Activated T-helper 9 cell treated with anti-CD3 and anti-CD28 coated beads, Interleukin-2, amount 50 U/mL, for 16 hours (primary cell): Measurements from ENCODE around the gene RBM47.

Experiments
- DNase-seq: peaks from one replicate; pipeline ENCODE4 v3.0.0-alpha.2; 2020; ENCODE audit warnings: low read depth

Gene RBM47

DNA sequence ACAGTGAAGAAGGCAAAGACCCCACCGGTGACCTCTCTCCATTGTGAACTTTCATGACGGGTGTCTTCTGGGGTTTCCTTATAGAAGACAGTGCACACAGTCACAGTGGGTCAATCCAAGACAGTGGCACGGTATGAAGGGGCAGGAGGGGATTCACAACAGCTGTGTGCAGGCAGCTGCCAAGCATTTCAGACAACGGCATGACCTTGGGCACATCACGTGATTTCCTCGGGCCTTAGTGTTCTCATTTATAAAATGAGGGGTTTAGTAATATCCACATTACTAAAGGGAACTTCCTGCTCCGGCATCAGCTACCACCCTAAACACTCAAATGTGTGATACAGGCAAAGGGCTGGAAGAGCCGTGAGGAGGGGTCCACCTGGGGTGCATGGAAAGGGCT is 42.9 kb downstream of the RBM47 start:
- DNase-seq = no peak

DNA sequence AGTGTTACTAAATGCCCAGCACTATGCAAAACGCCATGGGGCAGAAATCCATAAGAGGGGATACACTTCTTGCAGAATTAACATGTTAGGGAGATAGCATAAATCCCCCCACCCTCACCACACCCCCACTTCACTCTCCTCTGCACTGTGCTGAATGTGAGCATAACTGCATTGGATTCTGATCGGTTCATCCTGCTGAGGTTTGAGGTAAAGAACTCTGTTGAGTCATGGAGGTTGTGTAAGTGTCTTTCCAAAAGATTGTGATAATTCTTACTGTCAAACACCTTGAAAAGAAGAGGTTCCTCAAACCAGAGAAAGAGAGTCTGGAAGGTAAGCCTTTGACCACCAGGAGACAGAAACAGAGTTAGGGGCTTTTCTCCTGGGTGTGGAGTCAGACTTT is 43.6 kb downstream of the RBM47 start:
- DNase-seq = no peak

- no peak for DNase-seq
Observed at GRCh38 chr4:40585201-40585799, 44.4 kb downstream of the RBM47 start.

DNA sequence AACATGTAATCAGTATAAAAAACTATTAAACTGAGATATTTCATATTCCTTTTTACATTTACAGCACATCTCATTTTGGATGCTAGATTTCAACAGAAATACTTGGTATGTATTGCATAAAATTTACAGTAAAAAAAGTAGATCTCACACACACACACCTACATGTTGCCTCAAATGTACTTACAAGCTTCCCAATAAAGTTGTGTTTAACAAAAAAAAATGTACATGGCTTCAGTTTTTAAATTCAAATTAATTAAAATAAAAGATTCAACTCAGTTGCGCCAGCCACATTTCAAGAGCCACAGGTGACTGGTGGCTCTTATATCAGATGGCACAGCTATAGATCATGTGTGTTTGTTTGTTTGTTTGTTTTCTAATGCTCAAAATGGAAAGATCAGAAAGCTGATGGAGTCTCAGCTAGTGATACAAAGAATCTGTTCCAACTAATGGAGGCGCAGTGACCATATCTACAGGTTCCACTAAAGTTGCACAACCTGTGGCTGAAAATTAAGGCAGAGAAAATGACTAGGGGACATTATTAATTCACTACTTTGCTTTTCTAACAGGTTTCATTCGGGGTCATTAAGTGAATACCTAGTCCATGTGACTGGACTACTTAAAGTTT is 45.0 kb downstream of the RBM47 start:
- no peak for DNase-seq

GRCh38 chr4:40583850-40584439 is 45.7 kb downstream of the RBM47 start:
- DNase-seq = no peak

DNA sequence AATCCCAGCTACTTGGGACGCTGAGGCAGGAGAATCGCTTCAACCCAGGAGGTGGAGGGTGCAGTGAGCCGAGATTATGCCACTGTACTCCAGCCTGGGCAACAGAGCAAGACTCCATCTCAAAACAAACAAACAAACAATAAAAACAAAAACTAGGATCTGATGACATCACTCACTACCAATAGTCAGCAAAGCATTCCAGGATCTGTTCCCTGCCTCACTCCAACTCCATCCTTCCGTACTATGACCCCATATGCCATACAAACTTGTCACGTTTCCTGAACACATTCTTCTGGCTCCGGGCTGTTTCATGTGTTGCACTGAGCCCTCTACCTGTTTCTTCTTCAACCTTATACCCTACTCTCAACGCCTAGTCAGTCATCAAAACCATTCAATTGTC is 47.3 kb downstream of the RBM47 start:
- no peak for DNase-seq

DNA sequence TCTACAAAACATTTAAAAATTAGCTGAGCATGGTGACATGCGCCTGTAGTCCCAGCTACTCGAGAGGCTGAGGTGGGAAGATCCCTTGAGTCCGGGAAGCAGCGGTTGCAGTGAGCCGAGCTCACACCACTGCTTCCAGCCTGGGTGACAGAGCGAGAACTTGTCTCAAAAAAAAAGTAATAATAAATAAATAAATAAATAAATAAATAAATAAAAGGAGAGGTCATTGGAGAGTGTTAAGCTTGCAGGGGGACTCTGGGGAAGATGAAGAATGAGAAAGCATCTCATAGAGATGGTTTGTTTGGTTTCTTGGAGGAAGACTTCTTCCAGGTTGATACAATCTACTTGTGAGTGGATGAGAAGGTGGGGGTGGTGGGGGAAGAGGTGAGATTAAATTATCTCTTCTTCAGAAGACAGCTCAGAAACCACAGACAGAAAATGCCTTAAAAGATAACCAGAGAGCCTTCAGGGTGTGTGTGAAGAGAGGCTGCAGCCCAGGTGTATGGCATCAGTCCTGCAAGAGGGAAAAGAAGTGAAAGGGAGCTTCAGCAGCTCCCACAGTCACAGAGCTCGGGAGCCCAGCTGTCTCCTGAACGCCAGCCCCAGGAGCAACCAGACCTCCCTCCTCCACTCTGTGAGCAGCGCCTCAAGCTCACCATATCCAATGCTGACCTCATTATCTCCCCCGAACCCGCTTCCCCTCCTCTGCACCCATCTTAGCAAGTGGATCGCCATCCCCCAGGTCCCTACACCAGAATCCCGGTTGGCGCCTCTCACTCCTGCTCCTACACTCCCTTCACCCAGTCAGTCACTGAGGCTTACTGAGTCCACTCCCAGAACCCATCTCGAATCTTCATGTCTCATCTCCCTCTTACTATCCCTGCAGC is 48.2 kb downstream of the RBM47 start:
- no peak for DNase-seq

- DNase-seq = no peak
Observed at GRCh38 chr4:40579983-40580382, 49.7 kb downstream of the RBM47 start.

- DNase-seq = no peak
Observed at GRCh38 chr4:40577588-40578253, 51.9 kb downstream of the RBM47 start.

DNA sequence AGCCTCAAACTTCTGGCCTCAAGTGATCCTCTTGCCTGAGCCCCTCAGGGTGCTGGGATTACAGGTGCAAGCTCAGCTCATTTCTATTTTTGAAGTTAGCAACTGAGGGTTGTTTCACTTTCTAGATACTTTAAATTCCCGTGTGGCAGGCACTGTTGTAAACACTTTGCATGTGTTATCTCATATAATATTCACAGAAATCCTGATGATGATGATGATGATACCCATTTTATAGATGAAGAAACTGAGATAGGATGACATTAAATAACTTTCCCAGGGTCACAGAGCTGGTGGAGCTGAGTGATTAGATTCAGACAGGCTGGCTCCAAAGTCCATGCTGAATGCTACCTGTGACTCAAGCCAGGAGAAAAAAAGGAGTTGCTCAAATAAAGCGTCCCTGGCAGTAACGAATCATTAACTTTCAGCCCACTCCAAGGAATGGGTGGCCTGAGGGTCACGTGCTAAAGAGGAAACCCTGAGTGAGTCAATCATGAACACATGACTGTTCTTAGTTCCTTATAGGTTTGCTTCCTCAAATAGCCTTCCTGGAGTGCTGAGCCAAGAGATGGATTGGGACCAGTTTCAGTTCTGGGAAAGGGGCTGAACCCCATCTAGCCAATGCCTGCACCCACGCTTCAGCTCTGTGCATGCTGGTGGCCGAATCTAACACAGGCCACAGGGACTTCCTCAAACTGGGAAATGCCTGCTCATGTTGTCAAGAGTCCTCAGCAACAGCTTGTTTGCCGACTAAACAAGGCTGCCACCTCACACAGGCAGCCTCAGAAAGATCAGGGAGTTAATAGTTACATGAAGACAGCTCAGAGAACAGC is 52.8 kb downstream of the RBM47 start:
- no peak for DNase-seq

DNA sequence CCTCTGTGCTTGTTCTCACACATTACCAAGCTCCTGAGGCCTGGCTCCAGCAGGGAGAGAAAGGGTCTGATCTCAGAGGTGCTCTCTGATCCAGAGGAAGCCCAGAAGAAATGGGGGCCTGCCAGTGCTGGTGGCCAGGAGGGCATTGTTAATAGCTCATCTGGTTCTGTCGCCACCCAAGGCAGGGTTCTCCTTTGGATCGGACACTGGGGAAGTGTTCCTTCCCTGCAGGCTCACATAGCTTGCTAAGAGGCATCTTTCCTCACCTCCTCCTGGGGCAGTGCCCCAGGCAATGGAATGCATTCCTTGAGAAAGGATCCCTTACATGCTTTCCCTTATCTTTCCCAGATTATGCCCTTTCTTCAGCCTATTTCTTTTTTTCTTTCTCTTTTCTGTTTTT is 53.8 kb downstream of the RBM47 start:
- no peak for DNase-seq

- DNase-seq = no peak
Observed at GRCh38 chr4:40573593-40574311, 55.9 kb downstream of the RBM47 start.

- DNase-seq = no peak
Observed at GRCh38 chr4:40572692-40573310, 56.9 kb downstream of the RBM47 start.

DNA sequence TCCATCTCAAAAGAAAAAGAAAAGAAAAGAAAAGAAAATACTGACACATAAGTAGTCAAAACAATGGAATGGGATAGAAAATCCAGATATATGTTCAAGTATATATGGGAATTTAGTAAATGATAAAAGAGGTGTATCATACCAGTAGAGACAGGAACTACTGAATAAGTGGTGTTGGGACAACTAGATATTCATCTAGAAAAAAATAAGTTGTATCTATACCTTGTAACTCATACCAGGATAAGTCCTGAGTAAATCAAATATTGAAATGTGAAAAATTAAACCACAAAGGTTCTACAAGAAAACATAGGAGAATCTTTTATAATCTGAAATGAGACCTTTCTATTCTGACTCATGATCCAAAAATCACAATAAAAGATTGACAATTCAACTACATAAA is 58.5 kb downstream of the RBM47 start:
- DNase-seq = no peak

- DNase-seq = no peak
Observed at GRCh38 chr4:40570348-40571077, 59.2 kb downstream of the RBM47 start.

- no peak for DNase-seq
Observed at GRCh38 chr4:40564815-40565483, 64.7 kb downstream of the RBM47 start.

- DNase-seq = no peak
Observed at GRCh38 chr4:40564004-40564403, 65.7 kb downstream of the RBM47 start.

- no peak for DNase-seq
Observed at GRCh38 chr4:40563401-40563800, 66.3 kb downstream of the RBM47 start.

DNA sequence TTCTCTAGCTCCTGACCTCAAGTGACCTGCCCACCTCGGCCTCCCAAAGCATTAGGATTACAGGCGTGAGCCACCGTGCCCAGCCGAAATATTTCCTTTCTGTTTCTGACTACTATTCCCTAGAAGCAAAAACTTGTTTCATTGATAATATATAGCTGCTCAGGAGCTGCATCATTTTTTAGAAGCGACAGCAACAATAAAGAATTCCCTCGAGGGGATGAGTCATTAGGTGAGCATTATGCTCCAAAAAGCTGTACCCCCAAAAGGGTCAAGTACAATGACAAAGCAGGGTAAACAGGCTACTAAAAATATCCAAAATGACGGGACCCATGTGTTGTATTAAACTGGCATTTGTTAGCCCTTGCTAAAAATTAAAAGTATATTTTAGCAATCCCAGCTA is 67.0 kb downstream of the RBM47 start:
- no peak for DNase-seq
